ENCODE results near the gene HCN3.
"Not testable (repeated sequence)": the region's sequence is repeated elsewhere in the genome, so short reads cannot be mapped to it uniquely, and the experiment has no call there.

HCN3 gene

DNA sequence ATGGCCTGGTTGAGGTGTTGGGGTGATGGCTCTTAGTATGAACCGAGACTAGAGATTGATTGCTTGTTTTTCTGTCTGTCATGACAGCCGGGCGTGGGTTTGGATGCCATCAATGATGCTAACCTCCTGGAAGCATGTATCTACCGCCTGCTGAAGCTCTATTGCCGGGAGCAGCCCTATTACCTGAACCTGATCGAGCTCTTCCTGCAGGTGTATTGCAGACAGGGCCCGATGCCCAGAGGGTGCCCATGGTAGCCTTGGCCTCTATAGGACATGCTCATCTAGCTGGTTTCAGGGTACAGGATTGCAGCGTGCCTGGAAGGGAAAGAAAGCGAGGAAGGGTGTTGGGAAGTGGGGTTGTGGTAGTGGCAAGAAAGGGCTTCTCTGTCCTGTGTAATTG, 40.8 kb downstream of the HCN3 start:
- no peak for DNase-seq

DNA sequence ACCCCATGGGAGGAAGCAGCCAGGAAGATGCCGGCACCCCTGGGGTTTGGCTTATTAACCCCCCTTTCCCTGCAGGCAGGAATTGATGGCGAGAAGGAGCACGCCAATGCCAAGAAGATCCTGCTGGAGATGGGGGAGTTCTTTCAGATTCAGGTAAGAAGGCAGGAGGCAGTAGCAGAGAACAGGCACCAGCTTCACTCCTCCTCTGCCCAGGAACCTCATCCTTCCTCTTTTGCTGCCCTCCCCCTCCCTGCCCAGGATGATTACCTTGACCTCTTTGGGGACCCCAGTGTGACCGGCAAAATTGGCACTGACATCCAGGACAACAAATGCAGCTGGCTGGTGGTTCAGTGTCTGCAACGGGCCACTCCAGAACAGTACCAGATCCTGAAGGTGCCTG, 42.3 kb downstream of the HCN3 start:
- DNase-seq: no peak

DNA sequence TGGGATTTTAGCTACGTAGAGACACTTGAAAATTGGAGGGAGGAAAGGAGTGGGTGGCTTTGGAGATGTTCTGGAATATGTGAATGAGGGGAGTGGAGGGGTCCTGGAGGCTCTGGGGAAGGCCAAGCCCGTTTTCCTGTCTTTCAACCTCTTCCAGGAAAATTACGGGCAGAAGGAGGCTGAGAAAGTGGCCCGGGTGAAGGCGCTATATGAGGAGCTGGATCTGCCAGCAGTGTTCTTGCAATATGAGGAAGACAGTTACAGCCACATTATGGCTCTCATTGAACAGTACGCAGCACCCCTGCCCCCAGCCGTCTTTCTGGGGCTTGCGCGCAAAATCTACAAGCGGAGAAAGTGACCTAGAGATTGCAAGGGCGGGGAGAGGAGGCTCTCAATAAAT, 43.0 kb downstream of the HCN3 start:
- no peak for DNase-seq

DNA sequence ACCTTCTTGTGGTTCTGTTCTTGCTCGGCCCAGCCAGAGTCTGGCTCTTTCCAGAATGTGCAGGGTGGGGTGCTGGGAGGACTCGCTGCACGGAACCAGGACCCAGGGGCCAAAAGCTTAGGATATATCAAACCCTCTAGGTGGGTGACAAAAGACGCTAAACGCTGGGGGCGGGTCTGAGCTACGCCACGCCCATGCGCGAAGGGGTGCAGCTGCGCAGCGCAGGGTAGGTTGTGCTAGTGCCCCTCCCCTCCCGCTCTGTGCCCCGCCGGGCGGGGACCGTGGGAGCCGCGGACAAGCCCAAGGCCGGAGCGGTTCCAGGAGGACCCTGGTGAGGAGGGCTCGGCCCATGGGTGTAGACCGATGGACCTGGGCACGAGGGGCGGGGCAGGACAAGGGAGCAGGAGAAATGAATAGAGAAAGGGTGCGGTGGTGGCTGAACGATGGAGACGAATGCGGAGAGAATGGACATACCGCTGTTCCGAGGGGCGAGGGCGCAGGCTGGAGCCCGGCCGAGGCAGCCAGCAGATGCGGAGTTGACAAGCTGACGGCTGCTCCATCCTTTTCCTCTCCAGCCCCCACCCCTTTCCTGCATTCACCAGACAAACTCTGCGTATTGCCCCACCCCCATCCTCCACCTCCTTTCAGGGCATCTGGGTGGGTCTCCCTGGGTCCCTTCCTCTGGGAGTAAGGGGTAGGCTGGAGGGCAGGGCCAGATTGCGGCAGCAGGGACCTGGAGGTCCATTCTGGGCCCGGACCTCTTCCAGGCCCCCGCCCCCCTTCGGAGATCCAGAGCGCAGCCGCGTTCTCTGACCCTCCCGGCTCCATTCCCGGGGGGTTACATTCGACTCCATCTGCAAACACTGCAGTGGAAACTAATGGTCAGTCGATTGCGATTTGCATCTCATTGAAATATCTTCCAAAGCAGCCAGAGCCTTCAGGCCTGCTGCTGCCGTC, 43.7 kb downstream of the HCN3 start, which contains the start of gene RUSC1:
RUSC1 (plus strand) TSS at position 234 of the 957 bp plus-strand sequence. CDS start 880 bp downstream, outside the sequence.
- peak; percentile 70 to 75 for DNase-seq

- no peak for DNase-seq
Observed at GRCh38 chr1:155321639-155322503, 44.6 kb downstream of the HCN3 start.

DNA sequence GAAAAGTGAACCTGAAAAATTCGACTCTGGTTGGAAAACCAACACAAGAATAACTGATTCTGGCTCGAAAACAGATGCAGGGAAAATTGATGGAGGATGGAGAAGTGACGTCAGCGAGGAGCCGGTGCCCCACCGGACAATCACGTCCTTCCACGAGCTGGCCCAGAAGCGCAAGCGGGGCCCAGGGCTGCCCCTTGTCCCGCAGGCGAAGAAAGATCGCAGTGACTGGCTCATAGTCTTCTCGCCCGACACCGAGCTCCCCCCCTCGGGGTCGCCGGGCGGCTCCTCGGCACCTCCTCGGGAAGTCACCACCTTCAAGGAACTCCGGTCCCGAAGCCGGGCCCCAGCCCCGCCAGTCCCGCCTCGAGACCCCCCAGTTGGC, 45.3 kb downstream of the HCN3 start:
- DNase-seq: no peak

GRCh38 chr1:155322953-155323728, 45.9 kb downstream of the HCN3 start:
- DNase-seq: peak; percentile 83 to 87

DNA sequence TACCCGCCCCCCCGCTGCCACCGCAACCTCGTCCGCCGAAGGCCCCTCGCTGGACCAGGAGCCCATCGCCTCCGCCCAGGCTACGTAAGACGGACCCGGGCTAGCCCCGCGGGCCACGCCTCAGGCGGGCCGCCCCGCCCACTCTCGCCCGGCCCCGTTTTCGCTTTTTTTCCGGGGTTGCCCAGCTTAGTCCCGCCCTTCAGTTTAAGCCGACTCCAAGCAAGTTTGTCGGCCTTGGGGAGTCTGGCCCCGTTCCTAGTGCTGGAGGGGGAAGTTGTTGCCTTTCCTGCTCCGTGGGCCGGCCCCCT, 46.4 kb downstream of the HCN3 start:
- peak; percentile 61 to 82 for DNase-seq

- peak; percentile 96 to 97 for DNase-seq
Observed at GRCh38 chr1:155324037-155324716, 46.9 kb downstream of the HCN3 start.

DNA sequence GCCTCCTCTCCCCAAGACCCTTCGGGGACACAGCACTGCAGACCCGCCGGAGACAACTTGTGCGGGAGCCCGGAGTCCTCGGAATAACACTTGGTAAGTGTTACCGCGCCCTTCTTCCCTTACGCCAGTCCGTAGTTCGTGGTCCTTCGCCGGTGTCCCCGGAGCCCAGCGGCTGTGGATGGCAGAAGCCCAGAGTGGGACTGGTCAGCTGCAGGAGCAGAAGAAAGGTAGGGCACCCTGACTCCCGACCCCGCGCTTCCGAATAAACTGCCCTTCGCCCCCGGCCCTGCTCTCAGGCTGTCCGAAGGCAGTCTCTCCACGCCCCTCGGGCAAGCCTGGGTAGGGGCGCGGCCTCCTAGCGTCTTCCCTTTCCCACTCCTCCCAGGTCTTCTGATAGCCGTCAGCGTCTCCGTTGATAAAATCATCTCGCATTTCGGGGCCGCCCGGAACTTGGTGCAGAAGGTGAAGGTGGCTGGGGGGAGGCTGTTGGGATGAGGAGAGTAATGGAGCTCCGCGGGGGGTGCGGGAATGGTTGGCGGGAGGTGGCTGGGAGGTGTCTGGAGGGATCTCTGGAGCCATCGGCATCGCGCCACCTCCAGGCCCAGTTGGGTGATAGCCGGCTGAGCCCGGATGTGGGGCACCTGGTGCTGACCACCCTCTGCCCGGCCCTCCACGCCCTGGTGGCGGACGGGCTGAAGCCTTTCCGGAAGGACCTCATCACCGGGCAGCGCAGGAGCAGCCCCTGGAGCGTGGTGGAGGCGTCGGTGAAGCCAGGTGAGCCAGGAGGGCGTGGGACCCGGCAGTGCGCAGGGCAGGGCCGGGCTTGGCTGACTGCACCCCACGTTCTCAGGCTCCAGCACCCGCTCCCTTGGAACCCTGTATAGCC, 47.7 kb downstream of the HCN3 start:
- DNase-seq: peak; percentile 69 to 78

- DNase-seq: no peak
Observed at GRCh38 chr1:155325603-155325893, 48.3 kb downstream of the HCN3 start.

DNA sequence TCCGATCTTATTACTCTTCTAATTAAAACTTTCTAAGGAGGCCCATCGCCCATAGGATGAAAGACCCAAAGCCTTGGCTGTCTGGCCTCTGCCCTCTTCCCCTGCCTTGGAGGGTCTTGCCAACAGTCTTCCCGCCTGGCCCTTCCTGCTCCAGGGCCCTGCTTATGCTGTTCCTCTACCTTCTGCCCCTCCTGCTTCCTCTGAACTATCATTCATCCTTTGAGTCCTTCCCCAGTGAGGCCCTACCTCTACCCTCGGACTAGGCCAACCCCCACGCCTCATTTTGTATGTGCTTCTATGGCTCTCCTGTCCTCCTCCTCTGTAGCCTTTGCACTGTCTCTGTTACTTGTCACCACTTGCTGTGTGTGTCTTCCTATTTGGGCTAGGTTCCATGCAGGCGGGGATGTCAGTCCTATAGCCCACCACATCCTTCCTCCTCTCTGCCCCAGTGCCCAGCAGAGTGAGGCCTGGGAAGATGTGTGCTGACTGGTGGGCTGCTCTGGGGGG, 48.8 kb downstream of the HCN3 start:
- DNase-seq: no peak

DNA sequence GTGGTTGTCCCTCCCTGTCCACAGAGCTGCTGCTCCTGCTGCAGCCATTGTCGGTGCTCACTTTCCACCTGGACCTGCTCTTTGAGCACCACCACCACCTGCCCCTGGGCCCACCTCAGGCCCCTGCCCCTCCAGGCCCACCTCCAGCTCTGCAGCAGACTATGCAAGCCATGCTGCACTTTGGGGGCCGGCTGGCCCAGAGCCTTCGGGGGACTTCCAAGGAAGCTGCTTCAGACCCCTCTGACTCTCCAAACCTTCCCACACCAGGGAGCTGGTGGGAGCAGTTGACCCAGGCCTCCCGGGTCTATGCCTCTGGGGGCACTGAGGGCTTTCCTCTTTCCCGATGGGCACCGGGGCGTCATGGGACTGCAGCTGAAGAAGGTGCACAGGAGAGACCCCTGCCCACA, 49.4 kb downstream of the HCN3 start:
- no peak for DNase-seq

DNA sequence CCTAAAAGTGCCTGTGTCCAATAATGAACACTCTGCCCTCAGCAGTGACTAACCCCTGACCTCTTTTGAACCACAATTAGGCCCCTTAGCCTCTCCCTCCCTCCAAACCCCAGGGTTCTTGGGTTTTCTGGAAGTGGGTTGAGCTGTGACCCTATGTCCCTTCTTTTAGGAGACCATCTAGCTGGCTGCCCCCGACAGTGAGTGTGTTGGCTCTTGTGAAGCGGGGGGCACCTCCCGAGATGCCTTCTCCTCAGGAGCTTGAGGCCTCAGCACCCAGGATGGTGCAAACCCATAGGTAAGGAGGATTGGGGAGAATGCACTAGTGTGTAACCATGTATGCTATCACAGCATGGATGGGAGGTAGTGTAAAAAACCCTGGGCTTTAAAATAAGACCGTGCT, 50.7 kb downstream of the HCN3 start:
- DNase-seq: no peak

GRCh38 chr1:155328856-155329255, 51.6 kb downstream of the HCN3 start:
- not testable (repeated sequence) for DNase-seq

DNA sequence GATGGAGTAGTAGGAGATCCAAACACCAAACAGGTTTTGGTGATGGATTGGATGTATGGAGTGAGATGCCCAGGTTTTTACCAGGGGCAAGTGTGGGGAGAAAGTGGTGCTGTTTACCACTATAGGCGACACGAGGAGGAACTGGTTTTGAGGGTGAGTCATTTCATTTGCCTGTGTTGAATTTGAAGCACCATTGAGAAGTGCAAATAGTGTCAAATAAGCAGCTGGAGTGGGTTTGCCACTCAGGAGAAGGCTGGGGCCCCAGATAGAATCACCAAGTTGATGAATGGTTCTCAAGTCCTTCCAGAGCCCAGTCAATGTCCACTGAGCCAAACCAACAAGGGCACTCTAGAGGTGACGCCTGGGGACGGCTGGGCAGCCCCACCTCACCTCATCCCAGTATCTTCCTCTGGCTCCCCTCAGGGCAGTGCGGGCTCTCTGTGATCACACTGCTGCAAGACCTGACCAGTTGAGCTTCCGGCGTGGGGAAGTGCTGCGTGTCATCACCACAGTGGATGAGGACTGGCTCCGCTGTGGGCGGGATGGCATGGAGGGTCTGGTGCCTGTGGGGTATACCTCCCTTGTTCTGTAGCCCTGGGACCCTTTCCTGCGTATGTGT, 52.8 kb downstream of the HCN3 start:
- DNase-seq: no peak

- no peak for DNase-seq
Observed at GRCh38 chr1:155334962-155335361, 57.7 kb downstream of the HCN3 start.
